ENCODE measurements around the gene SPDL1.
"Not testable (repeated sequence)": the region's sequence is repeated elsewhere in the genome, so short reads cannot be mapped to it uniquely, and the experiment has no call there.

GRCh38 chr5:169624307-169624706 is 40.7 kb downstream of the SPDL1 start:
- TF ChIP-seq CTCF, POLR2A (IDR thresholded peaks at IDR 0.05): not testable (repeated sequence)

All from breast epithelium (tissue), 3 donors.